GM18870 (cell line): ENCODE data around the gene PEX11B.

Source experiments
- ATAC-seq: cut with Tn5 transposase; IDR thresholded peaks from one replicate; pipeline ENCODE4 v1.9.1; 2021; ENCODE audit warnings: moderate library complexity; ENCODE audit not compliant: unreplicated experiment

The PEX11B gene

GRCh38 chr1:145908653-145909052 lies 9.9 kb downstream of the PEX11B start:
- no peak for ATAC-seq

- no peak for ATAC-seq
Measured at GRCh38 chr1:145906954-145907753, 11.4 kb downstream of the PEX11B start.

- no peak for ATAC-seq
Measured at GRCh38 chr1:145901312-145902021, 17.1 kb downstream of the PEX11B start.

DNA sequence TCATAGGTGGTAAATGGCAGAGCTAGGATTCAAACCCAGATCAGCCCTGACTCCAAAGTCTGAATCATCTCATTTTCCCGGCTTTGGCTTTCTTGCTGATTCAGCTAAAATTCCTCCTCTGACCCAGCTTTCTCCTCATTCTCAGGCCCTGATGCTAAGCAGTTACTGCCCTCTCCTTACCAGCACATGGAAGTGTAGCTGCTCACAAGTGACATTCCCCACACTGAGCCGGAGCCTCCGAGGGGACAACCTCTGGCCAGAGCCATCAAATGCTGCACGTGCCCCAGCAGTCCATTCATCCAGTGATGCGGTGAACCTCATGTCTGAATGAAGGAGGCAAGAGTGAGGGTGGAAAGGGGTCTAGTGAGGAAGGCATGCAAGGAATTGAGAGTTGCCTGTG lies 19.8 kb downstream of the PEX11B start:
- no peak for ATAC-seq

GRCh38 chr1:145897969-145898368 lies 20.5 kb downstream of the PEX11B start:
- ATAC-seq: no peak

GRCh38 chr1:145895471-145895870 lies 23.0 kb downstream of the PEX11B start:
- no peak for ATAC-seq

DNA sequence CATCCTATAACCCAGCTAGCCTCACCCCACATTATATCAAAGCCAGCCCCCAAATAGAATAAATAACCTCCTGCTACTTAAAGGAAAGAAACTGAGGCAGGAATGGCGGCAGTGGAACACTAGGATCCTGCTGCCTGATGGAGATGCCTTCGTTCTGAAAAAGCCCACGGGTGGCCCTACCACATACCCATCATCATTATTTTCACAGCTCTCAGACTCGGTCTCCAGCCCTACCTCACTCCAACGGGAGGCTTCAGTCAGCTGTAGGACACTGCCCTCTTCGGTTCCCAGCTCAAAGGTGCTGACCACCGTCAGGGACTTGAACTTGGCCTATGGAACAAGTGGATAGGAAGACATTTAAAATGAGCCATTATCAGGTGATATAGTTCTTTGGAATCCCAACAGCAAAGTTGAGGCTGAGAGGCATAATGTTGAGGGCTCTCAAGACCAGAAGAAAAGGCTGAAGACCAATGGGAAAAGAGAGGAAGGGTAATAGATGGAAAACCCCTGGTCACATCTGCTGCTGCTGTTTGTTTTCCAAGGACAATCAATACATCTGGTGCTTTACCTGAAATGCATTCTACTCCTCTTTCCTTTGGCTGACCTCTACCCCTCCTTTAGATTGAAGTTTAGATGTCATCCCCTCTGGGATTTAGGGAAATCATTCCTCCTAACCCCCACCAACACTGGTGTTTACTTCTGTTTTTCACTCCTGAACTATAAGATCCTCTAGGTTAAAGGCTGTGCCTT lies 25.0 kb downstream of the PEX11B start:
- no peak for ATAC-seq

DNA sequence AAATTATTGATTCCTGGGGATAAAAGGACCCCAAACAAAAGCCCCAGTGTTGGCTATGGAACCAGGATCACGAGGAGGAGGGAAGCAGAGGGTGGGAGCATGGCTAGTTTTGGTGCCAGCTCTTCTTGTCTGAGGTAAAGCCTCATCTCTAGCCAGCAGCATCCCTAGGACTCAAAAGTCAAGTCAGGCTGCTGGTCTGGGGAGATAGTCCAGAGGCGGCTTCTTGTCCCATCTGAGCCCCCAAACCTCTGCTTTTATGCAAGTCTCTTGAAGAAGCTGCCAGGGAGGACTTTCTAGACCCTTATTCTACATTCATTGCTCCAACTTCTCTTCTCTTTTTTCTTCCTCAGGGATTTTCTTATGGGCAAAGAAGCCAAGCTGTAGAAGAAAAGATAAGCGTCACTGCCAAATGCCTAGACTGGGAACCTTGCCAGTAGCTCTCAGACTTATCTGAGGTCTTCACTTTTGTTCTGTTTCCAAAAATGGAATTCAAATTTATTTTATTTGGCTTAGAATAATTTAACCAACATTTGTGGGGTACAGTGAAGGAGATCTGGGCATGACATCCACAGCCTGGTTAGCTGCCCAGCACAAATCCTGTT lies 25.9 kb downstream of the PEX11B start:
- no peak for ATAC-seq

- no peak for ATAC-seq
Measured at GRCh38 chr1:145891587-145892485, 26.7 kb downstream of the PEX11B start.

DNA sequence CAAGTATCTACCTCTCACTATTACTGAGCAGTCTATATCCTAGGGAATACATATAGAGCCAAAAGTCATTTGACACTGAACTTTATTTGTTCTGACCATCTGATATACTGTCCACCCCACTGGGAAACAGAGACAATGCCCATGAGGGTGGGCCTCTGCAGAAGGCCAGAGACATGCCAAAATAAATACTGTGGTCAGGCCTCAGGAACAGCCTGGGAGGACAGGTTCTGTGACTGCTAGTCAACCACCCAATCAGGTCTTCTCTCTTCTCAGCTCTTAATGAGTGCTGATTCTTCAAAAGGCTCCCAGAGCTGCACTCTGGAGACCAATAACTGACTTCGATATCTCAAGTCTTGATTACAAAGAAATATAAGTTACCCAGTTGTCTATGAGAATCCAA lies 27.4 kb downstream of the PEX11B start:
- no peak for ATAC-seq

DNA sequence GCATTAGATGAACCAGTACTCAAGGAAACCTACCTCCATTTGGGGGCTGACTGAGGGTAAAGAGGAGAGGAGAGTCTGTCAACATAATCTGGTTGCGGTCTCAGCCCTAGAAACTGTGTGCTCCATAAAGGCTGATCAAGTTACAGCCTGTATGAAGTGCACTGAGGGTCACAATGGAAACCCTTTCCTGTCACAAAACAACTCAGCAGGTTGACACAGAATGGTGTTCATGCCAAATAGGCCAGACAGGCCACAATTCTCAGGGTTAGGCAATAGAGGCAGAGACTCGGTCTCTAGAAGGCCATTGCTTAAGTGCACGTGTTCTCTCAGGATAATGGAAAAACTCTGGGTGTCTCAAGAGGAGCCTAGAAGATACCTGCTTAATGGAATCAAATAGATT lies 28.8 kb downstream of the PEX11B start:
- ATAC-seq: no peak

DNA sequence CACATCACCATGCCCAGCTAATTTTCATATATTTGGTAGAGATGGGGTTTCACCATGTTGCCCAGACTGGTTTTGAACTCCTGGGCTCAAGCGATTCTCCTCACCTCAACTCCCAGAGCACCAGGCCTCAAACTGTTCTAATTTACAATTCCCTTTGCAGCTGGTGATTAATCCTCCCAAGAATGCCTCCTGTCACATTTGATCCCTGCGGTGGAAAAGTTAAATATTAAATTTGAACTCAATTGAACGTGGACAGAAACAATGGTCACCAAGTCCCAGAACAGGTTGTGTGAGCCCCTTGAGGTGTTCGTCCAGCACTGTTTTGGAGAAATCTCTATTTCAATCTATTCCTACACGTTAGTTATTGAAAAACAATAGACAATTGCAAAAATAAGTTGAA lies 30.9 kb downstream of the PEX11B start:
- no peak for ATAC-seq

DNA sequence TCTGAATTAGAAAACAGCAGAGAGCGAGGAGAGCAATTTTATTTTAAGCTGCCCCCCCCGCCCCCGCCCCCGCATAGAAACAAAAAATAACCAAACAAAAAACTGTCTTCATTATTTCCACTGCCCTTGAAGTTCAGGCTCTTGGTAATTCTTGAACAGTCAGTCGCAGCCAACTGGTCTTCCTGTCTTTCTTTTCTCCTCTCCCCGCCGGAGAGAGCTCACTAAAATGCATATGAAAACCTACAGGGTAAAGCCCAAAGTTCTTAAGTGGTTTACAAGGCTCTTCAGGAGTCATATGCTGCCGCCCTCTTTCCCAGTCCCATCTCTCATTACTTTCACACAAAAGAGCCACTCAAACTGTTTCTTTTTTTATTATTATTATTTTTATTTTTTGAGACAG lies 31.7 kb downstream of the PEX11B start:
- ATAC-seq: no peak

GRCh38 chr1:145886390-145886789 lies 32.1 kb downstream of the PEX11B start:
- ATAC-seq: no peak

DNA sequence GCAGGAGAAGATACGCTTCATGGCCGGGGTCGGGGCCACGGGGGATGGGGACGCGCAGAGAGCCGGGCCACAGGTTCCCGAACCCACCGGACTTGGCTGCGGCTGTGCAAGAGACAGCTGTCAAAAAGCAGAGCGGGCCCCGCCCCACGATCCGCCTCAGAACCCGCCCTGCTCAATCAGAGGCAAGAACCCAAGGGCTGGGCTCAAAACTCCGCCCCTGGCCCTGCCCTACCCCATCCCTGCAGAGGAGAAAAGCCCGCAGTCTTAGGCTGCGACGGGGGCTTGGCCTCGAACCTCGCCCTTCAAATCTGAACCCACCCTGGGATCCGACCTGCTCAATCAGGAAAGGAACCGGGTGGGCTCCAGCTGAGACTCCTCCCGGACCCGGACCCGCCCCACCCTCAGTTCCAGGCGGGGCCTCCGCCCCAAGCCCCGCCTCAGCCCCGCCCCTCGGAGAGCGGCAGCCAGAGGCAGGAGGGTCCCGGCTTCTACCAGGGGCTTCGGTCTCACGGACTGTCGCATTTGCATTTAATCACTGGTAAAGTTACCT lies 32.7 kb downstream of the PEX11B start, which contains the start of gene ANKRD35:
Gene ANKRD35 (minus strand): TSS at position 129 of the 550 bp plus-strand sequence. CDS start 108 bp downstream, at position 21.
- peak; percentile 95 for ATAC-seq

- no peak for ATAC-seq
Measured at GRCh38 chr1:145884675-145885074, 33.8 kb downstream of the PEX11B start.

GRCh38 chr1:145879775-145880174 lies 38.7 kb downstream of the PEX11B start:
- no peak for ATAC-seq

DNA sequence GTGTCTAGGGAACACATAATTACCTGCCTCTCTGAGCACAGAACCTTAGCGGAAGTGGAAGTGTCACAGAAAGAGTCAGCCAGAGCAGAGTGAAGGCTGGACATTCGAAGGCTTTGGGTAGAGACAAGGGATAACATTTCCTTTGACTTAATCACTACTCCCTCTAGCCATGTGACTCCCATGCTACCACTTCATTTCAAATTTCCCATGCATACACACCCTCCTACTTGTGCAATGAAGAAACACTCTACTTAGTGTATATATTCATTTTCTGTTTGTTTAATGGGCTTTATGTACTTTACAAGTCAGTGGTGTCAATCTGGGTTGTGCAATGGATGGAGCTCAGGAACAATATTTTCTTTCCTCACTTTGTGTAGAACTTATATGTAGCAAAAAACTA lies 39.8 kb downstream of the PEX11B start:
- ATAC-seq: no peak

- no peak for ATAC-seq
Measured at GRCh38 chr1:145877923-145878486, 40.5 kb downstream of the PEX11B start.

DNA sequence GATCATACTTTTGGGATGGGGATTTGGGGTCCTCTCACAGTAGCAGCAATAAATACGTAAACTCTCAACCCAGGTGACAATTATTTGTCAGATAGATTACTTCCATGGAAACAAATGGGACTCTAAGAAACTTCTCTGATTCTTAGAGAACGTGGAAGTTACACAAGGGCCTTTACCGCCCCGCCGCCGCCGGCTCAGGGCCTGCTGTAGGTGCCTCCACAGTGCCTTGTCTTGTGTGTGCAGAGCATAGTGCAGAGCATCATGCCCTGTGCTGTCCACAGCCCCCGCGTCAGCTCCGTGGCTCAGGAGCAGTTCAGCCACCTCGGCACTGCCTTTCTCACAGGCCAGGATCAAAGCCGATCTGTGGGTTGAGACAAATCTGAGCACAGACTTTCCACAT lies 43.9 kb downstream of the PEX11B start:
- no peak for ATAC-seq
